ENCODE measurements around the gene ADCY4. TPM values are rescaled to one million over a fixed set of nuclear protein-coding genes. Genes with fewer than 3 reads are reported as not detected.
A peak's percentile ranks its signal among the peaks of the same experiment; 100 is the strongest.

The ADCY4 gene
- total and polyA plus RNA-seq, 2 donors (not counting 3 experiments of a cell fraction or from before 2014, with no cell fraction given) = 81.6 to 84.0 TPM

GRCh38 chr14:24297190-24297964, 37.5 kb downstream of the ADCY4 start:
- peak; percentile 40 for DNase-seq (ENCODE audit: low read depth, low spot score)
- POLR2A ChIA-PET = interaction anchor here (0.6 to 1.5 kb wide), 3 partner anchors 55 to 82 kb away, joined by 3 to 7 read pairs (median 3); partner anchors contain the start of genes MDP1 and TINF2
- FAIRE-seq = no peak

More at GRCh38 chr14:24297190-24297964, 37.5 kb downstream of the ADCY4 start:
- H3K4me2 ChIP-seq (ENCODE audit: insufficient read depth, low read length) = no peak overlapping the region
- peaks cover 11% of the 10 kb centered on the region for H3K79me2 ChIP-seq (ENCODE audit: control insufficient read depth, insufficient read depth, low read length)
- intact Hi-C loops (cut with micrococcal nuclease) (loop anchor here (1.0 to 5.0 kb wide), 4 partner anchors 109 to 239 kb away; partner anchors contain the start of genes IPO4, IRF9, PSME2 and RNF31), dilution Hi-C loops (cut with MboI; ENCODE audit: extremely low pct_ligation_motif_present, low sequenced_read_pairs) (no loop called here)
- peaks cover 5 to 11% of the 10 kb centered on the region in 2 experiments for H3K36me3 ChIP-seq (ENCODE audit: control insufficient read depth in 2 of 2, extremely low read depth in 1 of 2, insufficient read depth in 2 of 2, low read length in 2 of 2)
- CTCF ChIA-PET = interaction anchor here (0.7 to 5.5 kb wide), 30 partner anchors 12 to 284 kb away, joined by 3 to 199 read pairs (median 8); partner anchors contain the start of genes CHMP4A, CIDEB, IPO4 and IRF9
- H2AFZ ChIP-seq (ENCODE audit: low read depth, low read length) = no peak overlapping the region
- peaks cover 22% of the 10 kb centered on the region for H3K4me1 ChIP-seq (ENCODE audit: control insufficient read depth, extremely low read depth, insufficient read depth, low read length)
- TF ChIP-seq POLR2A (IDR thresholded peaks at IDR 0.05; ENCODE audit: low read depth, low read length) (no peak), FOS (IDR thresholded peaks at IDR 0.05; ENCODE audit: borderline replicate concordance, insufficient read depth, low read length) (no peak), EZH2 (IDR thresholded peaks at IDR 0.05; ENCODE audit: borderline replicate concordance, low read depth, low read length, severe bottlenecking) (no peak), POLR2AphosphoS5 (IDR thresholded peaks at IDR 0.05; ENCODE audit: insufficient read depth, low read depth, low read length) (no peak), JUN (IDR thresholded peaks at IDR 0.05; ENCODE audit: borderline replicate concordance, insufficient read depth, insufficient read length, low read depth) (no peak), MYC (IDR thresholded peaks at IDR 0.05; ENCODE audit: low read depth, low read length) (no peak), CTCF (IDR thresholded peaks at IDR 0.05; ENCODE audit: extremely low read depth in 1 of 2, insufficient read depth in 1 of 2, low read depth in 1 of 2, low read length in 2 of 2) (peak; percentile 13 to 45), GATA2 (IDR thresholded peaks at IDR 0.05; ENCODE audit: insufficient read depth, insufficient read length, low read depth, low read length) (peak; percentile 56)
- TF ChIP-seq, protein P1, sequence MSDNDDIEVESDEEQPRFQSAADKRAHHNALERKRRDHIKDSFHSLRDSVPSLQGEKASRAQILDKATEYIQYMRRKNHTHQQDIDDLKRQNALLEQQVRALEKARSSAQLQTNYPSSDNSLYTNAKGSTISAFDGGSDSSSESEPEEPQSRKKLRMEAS (IDR thresholded peaks at IDR 0.05; ENCODE audit: insufficient read depth, insufficient read length) = no peak
- H3K9ac ChIP-seq (replicated peaks; ENCODE audit: extremely low read depth, insufficient read depth, low read length) = no peak overlapping the region
- H3K9me3 ChIP-seq (replicated peaks; ENCODE audit: control insufficient read depth, insufficient read depth, low read length) = no peaks in the 10 kb centered on the region
- no peak overlapping the region for H3K4me3 ChIP-seq (replicated peaks in 1 of 3; ENCODE audit: insufficient read depth in 1 of 3, low read depth in 1 of 3, low read length in 3 of 3)
- H3K27ac ChIP-seq (ENCODE audit: insufficient read depth, low read depth, low read length) = no peak overlapping the region
- no peaks in the 10 kb centered on the region for H3K9me1 ChIP-seq (replicated peaks; ENCODE audit: control insufficient read depth, extremely low read depth, insufficient read depth, low read length)
- H4K20me1 ChIP-seq (replicated peaks; ENCODE audit: control insufficient read depth, extremely low read depth, insufficient read depth, low read length) = no peaks in the 10 kb centered on the region
- no peaks in the 10 kb centered on the region for H3K27me3 ChIP-seq (ENCODE audit: control insufficient read depth in 2 of 2, insufficient read depth in 2 of 2, low read length in 2 of 2)
- no TSS peak for BruUV-seq (replicated peaks)
